Neutrophil (primary cell): ENCODE measurements around the gene PEAK1.

Source experiments
- H3K27ac ChIP-seq: fragments of 200-600 bp; sonication (generic); 2 replicates; pipeline ENCODE4 v1.5.1; 2016; ENCODE audit warnings: mild to moderate bottlenecking, moderate library complexity
- H3K27me3 ChIP-seq: fragments of 200-600 bp; sonication (generic); 2 replicates; pipeline ENCODE4 v1.6.0; 2016; ENCODE audit warnings: mild to moderate bottlenecking
- H3K36me3 ChIP-seq: fragments of 200-600 bp; sonication (generic); 2 replicates; pipeline ENCODE4 v1.5.1; 2017
- H3K4me1 ChIP-seq, 2 experiments: fragments of 200-600 bp in 1 of 2; sonication (generic) in 1 of 2; 1 replicate in 1 of 2; 2 replicates in 1 of 2; pipeline versions ENCODE4 v1.5.1 to v1.6.1; 2013 to 2016; ENCODE audit warnings: low read depth in 1 of 2, low read length in 1 of 2, mild to moderate bottlenecking in 1 of 2, moderate library complexity in 1 of 2; ENCODE audit not compliant: control insufficient read depth in 1 of 2, insufficient read depth in 1 of 2
- H3K4me3 ChIP-seq, 2 experiments: fragments of 200-600 bp in 1 of 2; sonication (generic) in 1 of 2; 1 replicate in 1 of 2; 2 replicates in 1 of 2; pipeline ENCODE4 v1.5.1; 2013 to 2016; ENCODE audit warnings: low read depth in 1 of 2, low read length in 1 of 2, mild to moderate bottlenecking in 1 of 2, moderate library complexity in 1 of 2
- H3K9me3 ChIP-seq: fragments of 200-600 bp; sonication (generic); 2 replicates; pipeline ENCODE4 v1.5.1; 2016
- CTCF ChIP-seq: fragments of 200-600 bp; sonication (generic); IDR thresholded peaks from 2 replicates; pipeline ENCODE4 v1.5.1; 2016; ENCODE audit warnings: antibody characterized with exemption

Gene PEAK1

DNA sequence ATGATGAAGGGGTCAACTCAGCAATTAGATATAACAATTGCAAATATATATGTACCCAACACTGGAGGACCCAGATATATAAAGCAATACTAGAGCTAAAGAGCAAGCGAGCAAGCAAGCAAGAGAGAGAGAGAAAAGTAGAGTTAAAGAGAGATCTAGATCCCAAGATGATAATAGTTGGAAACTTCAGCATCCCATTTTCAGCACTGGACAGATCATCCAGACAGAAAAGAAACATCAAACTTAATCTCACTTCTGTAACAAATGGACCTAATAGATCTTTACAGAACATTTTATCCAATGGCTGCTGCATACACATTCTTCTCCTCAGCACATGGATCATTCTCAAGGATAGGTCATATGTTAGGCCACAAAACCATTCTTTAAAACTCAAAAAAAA lies 23.2 kb downstream of the PEAK1 start:
- H3K27ac ChIP-seq, result no peak overlapping the region
- H3K27me3 ChIP-seq, result no peaks in the 10 kb centered on the region
- H3K36me3 ChIP-seq, result no peaks in the 10 kb centered on the region
- no peaks in the 10 kb centered on the region for H3K4me1 ChIP-seq
- no peak overlapping the region for H3K4me3 ChIP-seq
- H3K9me3 ChIP-seq, result no peaks in the 10 kb centered on the region
- no peak for TF ChIP-seq CTCF

- Histone ChIP-seq H3K27me3 (no peaks in the 10 kb centered on the region), H3K27ac (no peak overlapping the region), H3K4me1 (no peaks in the 10 kb centered on the region), H3K4me3 (no peak overlapping the region), H3K9me3 (no peaks in the 10 kb centered on the region), H3K36me3 (no peaks in the 10 kb centered on the region)
- TF ChIP-seq CTCF, result no peak
These were observed 24.7 kb downstream of the PEAK1 start for GRCh38 chr15:77395013-77395774.

DNA sequence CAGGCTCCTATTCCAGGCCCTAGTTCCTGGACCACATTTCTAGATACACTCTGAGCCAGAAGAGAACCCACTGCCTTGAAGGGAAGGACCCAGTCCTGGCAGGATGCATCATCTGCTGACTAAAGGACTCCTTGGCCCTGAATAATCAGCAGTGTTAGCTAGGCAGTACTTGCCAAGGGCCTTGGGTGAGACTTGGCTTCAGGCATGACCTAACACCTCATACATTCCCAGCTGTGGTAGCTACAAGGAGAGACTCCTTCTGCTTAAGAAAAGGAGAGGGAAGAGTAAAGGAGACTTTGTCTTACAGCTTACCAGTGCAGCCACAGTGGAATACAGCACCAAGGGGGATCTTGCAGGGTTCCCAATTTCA lies 26.4 kb downstream of the PEAK1 start:
- H3K4me3 ChIP-seq, result no peak overlapping the region
- no peaks in the 10 kb centered on the region for H3K9me3 ChIP-seq
- no peaks in the 10 kb centered on the region for H3K36me3 ChIP-seq
- no peaks in the 10 kb centered on the region for H3K27me3 ChIP-seq
- peaks cover 0 to 1% of the 10 kb centered on the region in 2 experiments for H3K4me1 ChIP-seq
- H3K27ac ChIP-seq, result no peak overlapping the region
- no peak for TF ChIP-seq CTCF

GRCh38 chr15:77392762-77393470 lies 27.0 kb downstream of the PEAK1 start:
- Histone ChIP-seq H3K27me3 (no peaks in the 10 kb centered on the region), H3K4me3 (no peak overlapping the region), H3K4me1 (peaks cover 2 to 6% of the 10 kb centered on the region in 2 experiments), H3K36me3 (no peaks in the 10 kb centered on the region), H3K27ac (no peak overlapping the region), H3K9me3 (no peaks in the 10 kb centered on the region)
- TF ChIP-seq CTCF, result no peak

DNA sequence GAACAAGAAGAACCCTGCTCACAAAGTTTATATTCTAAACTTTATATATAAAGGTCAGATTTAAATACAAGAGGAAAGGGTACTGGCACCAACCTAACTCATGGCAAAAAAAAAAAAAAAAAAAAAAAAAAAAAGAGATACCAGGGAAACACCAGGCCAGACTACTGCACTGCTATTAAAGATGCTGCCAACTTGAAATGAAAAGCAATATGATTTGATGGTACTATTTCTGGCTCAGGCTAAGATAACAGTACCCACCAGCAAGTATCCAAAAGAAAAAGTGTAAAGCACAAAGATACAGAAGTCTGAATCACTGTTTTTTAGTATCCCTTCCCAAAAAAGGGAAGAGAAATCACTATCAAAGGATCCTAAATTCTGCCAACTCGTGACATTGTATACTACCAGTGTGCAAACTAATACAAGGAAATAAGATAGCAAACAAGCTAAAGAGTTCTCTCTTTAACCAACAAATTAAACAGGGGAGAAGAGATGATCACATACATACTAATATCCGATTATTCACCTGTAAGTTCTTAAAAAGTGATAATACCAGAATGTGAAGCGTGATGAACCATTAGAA lies 28.4 kb downstream of the PEAK1 start:
- Histone ChIP-seq H3K4me1 (peaks cover 10 to 17% of the 10 kb centered on the region in 2 experiments), H3K9me3 (no peaks in the 10 kb centered on the region), H3K27ac (no peak overlapping the region), H3K36me3 (no peaks in the 10 kb centered on the region), H3K4me3 (no peak overlapping the region), H3K27me3 (no peaks in the 10 kb centered on the region)
- no peak for TF ChIP-seq CTCF
